Effector CD4-positive, alpha-beta T cell (primary cell): ENCODE results near the gene EIF4E.
"Not testable (repeated sequence)": the region's sequence is repeated elsewhere in the genome, so short reads cannot be mapped to it uniquely, and the experiment has no call there.

Source experiments
- DNase-seq: peaks from one replicate; pipeline ENCODE4 v3.0.0-alpha.2; 2020

Gene EIF4E

DNA sequence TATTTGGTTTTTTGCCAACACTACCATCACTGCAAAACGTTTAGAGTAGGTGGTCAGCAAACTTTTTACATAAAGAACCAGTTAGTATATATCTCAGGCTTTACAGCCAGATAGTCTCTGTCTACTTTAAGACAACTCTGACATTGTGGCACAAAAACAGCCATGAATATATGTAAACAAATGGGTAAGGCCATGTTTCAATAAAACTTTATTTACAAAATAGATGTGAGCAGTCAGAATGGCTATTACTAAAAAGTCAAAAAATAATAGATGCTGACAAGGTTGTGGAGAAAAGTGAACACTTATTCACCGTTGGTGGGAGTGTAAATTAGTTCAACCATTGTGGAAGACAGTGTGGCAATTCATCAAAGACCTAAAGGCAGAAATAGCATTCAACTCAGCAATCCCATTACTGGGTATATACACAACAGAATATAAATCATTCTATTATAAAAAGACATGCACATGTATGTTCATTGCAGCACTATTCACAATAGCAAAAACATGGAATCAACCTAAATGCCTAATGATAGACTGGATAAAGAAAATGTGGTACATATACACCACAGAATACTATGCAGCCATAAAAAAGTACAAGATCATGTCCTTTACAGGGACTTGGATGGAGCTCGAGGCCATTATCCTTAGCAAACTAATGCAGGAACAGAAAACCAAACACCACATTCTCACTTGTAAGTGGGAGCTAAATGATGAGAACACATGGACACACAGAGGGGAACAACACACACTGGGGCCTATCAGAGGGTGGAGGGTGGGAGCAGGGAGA lies 56.6 kb downstream of the EIF4E start:
- not testable (repeated sequence) for DNase-seq

DNA sequence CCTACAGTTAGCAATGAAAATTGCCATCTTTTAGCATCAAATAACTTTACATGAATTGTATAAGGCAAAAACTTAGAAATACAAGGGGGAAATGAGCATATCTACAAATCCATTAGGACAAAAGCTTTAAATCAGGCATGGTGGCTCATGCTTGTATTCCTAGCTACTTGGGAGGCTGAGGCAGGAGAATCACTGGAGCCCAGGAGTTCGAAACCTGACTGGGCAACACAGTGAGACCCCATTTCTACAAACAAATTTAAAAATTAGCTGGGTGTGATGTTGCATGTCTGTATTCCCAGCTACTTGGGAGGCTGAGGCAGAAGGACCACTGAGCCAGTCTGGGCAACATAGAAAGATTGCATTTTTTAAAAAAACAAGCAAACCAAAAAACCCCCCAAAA lies 61.3 kb downstream of the EIF4E start:
- DNase-seq, result no peak

DNA sequence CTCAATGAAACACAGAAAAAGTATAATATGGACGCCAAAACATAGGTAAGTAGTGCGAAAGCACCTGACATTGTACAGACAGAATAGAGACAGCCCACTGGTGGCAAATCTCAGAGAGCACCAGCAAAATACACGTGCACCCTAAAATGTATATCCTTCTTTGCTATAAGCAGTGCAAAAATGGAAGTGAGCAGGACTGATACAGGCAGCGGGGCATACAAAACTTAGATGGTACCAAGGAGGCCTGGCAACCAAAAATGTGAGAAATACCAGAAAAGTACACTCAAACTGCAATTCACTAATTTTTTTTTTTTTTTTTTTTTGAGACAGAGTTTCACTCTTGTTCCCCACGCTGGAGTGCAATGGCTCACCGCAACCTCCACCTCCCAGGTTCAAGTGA lies 63.9 kb downstream of the EIF4E start:
- no peak for DNase-seq

DNA sequence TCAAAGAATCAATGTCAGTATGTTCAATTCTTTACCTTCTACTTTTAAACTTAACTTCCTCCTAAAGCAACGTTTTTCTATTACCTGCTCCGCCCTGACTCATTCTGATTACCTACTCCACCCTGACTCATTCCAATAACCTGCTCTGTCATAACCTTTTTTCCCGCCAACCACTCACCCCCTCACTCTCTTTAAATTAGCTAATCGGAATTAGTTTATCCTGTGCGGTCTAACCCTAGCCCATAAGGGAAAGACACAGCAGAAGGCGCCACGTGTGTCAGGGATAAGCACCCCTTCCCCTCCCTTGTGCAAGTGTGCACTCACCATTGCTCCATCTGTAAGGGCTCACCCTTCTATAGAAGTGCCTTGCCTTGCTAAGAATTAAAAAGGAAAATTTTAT lies 64.4 kb downstream of the EIF4E start:
- DNase-seq, result no peak

DNA sequence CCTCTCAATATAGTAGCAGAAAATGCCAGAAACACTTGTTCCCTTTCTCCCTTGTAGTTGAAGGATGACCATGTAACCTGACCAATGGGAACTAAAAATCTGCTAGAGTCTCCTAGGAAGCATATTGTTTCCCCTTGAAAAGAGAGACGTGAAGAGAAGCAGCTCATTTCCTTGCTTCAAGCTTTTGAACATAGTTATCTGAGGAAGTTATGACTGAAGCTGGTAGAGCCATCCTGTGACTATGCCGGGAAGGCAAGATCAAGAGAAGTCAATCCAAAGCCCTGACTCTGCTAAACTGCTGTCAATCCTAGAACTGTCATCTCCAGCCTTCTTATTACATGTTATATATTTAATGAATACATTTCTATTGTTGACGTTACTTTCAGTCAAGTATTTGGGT lies 66.6 kb downstream of the EIF4E start:
- DNase-seq, result no peak

DNA sequence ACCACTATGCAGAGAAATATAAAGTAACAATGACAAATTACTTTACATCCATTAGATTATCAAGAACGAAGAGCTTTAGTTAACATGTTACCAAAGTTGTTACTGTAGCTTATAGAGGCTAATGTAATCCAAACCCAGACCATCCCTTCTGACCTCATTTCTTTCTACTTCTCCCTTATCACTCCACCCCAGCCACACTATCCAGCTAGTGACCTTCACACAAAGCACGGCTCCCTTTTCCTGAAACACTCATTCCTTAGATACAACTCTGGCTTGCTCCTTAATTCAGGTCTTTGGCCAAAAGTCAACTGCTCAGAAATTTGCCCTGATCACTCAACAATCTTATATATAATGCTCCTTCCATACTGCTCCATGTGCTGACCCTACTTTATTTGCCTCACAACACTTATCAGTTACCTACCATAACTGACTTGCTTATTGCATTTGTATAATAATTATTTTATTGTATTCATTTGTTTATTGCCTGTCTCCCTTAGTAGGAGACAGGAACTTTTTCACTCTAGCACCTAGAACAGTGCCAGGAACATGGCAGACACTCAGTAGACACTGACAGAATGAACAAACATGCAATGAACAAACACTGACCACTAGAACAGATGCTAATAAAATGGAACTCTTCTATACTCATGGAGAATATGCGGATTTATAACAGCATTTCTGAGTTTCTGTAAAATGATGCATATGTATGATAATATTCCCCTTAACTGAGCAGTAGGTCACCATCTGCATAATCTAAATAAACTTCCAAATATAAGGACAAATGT lies 67.6 kb downstream of the EIF4E start:
- no peak for DNase-seq

DNA sequence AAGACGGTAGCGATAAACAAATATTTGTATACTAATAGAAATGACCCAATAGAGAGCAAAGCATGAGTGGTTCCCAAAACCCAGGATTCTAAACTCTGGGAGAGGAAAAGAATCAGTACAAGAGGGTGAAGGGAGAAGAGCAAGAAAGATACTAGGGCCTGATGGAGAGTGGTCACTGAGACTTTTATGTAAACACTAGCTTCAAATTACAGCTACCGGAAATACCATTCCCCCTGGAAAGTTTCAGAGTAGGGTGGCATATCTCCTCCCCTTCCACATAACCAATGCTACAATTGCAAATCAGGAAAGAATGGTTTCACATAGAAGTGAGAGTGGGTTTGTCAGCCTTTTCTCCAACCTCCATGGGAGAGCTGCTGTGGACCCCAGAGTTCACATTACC lies 77.1 kb downstream of the EIF4E start:
- DNase-seq, result no peak

DNA sequence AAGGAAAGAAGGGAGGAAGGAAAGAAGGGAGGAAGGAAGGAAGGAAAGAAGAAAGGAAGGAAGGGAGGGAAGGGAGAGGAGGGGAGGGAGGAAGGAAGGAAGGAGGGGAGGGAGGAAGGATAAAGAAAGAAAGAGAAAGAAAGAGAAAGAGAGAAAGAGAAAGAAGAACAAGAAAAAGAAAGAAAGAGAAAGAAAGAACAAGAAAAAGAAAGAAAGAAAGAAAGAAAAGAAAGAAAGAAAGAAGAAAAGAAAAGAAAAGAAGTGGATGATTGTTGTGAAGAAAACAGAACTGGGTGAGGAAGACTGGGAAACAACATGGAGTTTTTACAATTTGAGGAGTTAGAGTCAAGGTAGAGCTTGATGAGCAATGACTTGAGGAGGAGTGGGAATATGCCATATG lies 78.0 kb downstream of the EIF4E start:
- DNase-seq, result no peak

DNA sequence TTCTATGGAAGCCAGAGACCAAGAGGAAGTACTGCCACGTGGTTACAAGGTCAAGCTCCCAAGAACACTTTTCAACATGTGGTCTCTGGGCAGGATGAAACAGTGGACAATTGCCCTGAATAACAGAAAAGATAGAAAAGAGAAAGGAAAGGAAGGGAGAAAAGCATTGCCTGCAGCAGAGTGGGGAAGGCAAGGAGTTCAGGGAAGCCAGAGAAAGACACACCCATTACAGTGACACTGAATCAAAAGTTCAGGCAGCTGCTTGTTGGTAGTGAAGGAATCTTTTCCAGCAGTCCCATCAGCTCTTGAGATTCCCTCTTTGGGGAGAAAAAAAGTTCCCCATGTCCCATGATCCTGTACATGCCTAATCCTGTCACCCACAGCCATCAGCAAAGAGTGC lies 80.5 kb downstream of the EIF4E start:
- no peak for DNase-seq

DNA sequence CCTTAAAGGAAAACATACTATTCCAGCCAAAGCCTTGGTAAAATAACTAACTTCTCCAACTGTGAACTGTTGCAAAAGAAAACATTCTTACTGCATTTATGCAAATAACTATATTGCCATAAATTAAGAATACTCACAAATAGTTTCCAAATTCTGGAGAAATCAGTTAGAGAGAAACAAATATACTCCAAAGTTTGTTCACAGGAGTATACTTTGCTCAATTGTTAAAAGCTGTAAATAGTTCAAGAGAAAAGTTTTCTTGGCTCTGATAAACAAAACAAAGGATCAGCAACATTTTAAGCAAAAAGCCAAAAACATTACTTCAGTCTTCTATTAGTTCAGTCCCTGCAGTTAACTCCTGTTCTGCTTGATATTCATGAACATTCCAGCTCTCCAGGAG lies 83.0 kb downstream of the EIF4E start:
- DNase-seq, result no peak

DNA sequence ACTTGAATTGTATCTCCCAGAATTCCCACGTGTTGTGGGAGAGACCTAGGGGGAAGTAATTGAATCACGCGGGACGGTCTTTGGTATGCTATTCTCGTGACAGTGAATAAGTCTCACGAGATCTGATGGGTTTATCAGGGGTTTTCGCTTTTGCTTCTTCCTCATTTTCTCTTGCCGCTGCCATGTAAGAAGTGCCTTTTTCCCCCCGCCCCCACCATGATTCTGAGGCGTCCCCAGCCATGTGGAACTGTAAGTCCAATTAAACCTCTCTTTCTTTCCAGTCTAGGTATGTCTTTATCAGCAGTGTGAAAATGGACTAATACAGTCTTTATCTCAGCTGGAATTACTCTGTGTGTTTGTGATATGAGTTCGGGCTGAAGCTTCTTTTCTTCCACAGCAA lies 86.0 kb downstream of the EIF4E start:
- not testable (repeated sequence) for DNase-seq

DNA sequence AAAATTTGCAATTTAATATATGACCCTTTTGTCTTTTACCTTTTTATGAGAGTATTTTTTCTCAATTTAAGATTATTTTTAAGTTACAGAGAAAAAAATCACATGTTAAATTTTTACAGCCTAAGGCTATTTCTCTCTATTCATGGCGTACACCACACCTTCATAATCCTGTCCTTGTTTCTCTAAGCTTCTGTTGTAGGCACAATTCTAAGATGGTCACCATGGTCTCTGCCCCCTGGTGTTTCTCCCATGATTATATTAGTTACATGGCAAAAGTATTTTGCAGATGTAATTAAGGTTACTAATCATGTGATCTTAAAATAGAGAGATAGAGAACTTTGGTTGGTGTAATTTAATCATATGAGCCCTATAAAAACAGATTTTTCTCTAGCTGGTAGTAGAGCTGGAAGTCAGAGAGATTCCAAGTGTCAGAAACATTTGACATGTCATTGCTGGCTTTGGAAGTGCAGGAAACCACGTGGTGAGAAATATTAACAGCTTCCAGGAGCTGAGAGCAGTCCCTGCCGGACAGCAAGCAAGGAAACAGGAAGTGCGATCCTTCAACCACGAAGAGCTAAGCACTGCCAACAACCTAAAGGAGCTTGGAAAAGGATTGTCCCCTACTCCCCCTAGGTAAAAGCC lies 89.8 kb downstream of the EIF4E start:
- no peak for DNase-seq

DNA sequence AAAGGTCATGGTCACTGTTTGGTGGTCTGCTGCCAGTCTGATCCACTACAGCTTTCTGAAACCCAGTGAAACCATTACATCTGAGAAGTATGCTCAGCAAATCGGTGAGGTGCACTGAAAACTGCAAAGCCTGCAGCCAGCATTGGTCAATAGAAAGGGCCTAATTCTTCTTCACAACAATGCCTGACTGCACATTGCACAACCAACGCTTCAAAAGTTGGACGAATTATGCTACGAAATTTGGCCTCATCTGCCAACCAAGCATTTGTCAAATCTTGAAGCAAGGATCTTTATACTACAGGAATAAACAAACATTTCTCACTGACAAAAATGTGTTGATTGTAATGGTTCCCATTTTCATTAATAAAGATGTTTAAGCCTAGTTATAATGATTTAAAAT lies 90.4 kb downstream of the EIF4E start:
- no peak for DNase-seq

DNA sequence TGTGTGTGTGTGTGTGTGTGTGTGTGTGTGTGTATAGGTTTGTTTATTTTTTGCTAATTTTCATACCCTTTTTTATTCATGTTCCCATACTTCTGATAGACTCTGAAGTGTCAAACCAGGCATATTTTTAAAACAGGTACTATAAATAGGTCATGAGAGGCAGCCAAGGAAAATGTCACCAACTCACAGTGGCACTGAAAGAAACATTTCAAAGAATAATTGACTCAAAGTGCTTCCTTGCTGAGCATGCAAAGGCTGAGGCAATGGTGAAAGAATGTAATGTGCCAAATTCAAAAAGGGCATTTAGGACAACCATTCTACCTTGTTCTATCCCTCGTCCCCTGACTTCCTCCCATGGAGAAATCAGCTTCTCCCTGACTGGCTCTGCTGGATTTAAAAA lies 95.5 kb downstream of the EIF4E start:
- no peak for DNase-seq

DNA sequence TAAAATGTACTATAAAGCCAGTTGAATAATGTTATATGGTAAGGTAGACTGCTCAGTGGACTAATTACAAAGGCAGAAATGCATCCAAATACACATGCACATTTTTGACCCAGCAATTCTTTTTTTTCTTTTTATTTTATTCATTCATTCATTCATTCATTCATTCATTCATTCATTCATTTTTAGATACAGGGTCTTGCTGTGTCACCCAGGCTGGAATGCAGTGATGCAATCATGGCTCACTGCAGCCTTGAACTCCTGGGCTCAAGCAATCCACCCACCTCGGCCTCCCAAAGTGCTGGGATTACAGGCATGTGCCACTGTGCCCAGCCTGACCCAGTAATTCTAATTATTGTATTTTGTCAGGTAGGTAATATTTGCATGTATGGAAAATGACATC lies 97.9 kb downstream of the EIF4E start:
- not testable (repeated sequence) for DNase-seq
